Tibial artery (tissue), 4 donors: ENCODE data around the gene TMEM190.

Experiments used
- DNase-seq, 2 donors: peaks; one replicate each; pipeline ENCODE4 v3.0.0-alpha.2; 2019
- H3K27ac ChIP-seq, 2 donors: fragments of 200-600 bp; sonication (generic) in 1 of 2; 1 replicate in 1 of 2; 2 replicates in 1 of 2; pipeline ENCODE4 v1.5.1; 2018 to 2019; ENCODE audit warnings: mild to moderate bottlenecking in 1 of 2
- H3K27me3 ChIP-seq, 2 donors: fragments of 200-600 bp; sonication (generic) in 1 of 2; one replicate each; pipeline versions ENCODE4 v1.5.1 to v1.6.0; 2016 to 2019
- H3K36me3 ChIP-seq, 3 donors: fragments of 200-600 bp; sonication (generic) in 2 of 3; one replicate each; pipeline ENCODE4 v1.5.1; 2016 to 2019; ENCODE audit warnings: mild to moderate bottlenecking in 2 of 3
- H3K4me1 ChIP-seq, 4 donors: fragments of 200-600 bp; sonication (generic) in 2 of 4; 1 replicate in 3 of 4; 2 replicates in 1 of 4; pipeline ENCODE4 v1.5.1; 2016 to 2019
- H3K4me3 ChIP-seq, 2 donors: fragments of 200-600 bp; sonication (generic) in 1 of 2; 1 replicate in 1 of 2; 2 replicates in 1 of 2; pipeline ENCODE4 v1.5.1; 2018 to 2019; ENCODE audit warnings: mild to moderate bottlenecking in 2 of 2
- H3K9me3 ChIP-seq, 3 donors: fragments of 200-600 bp; sonication (generic) in 1 of 3; one replicate each; pipeline ENCODE4 v1.5.1; 2016 to 2019
- intact Hi-C: fragments of 100-400 bp; cut with DNase I; formaldehyde crosslinking; loops from one replicate; pipeline ENCODE4 v1.15.0; 2023; ENCODE audit warnings: low total_unique reads
- TF ChIP-seq, protein P1 (sequence below), 2 experiments: fragments of 200-600 bp in 1 of 2; fragments of 450-650 bp in 1 of 2; IDR thresholded peaks; one replicate each; pipeline ENCODE4 v1.5.1; 2017 to 2019; ENCODE audit warnings: antibody characterized with exemption in 2 of 2, mild to moderate bottlenecking in 1 of 2, moderate library complexity in 1 of 2

TMEM190 gene

DNA sequence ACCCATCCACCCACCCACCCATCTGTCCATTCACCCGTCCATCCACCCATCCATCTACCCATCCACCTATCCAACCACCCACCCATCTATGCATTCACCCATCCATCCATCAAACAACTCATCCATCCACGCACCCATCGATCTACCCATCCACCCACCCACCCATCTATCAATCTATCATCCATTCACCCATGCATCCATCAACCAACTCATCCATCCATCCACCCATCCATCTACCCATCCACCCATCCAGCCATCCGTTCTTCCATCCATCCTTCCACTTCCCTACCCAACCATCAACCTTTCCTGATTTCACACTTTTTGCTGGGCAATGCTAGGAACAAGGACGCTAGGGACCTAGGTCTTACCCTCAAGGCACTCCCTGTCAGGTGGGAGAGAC, 5.4 kb downstream of the TMEM190 start:
- Histone ChIP-seq H3K9me3 (no peaks in the 10 kb centered on the region), H3K27ac (no peak overlapping the region), H3K27me3 (peaks cover 0 to 9% of the 10 kb centered on the region in 2 donors), H3K4me1 (peaks cover 0 to 24% (median 23%) of the 10 kb centered on the region in 4 donors), H3K4me3 (no peak overlapping the region), H3K36me3 (peaks cover 0 to under 1% (median under 1%) of the 10 kb centered on the region in 3 donors)
- DNase-seq: no peak
- TF ChIP-seq, protein P1, sequence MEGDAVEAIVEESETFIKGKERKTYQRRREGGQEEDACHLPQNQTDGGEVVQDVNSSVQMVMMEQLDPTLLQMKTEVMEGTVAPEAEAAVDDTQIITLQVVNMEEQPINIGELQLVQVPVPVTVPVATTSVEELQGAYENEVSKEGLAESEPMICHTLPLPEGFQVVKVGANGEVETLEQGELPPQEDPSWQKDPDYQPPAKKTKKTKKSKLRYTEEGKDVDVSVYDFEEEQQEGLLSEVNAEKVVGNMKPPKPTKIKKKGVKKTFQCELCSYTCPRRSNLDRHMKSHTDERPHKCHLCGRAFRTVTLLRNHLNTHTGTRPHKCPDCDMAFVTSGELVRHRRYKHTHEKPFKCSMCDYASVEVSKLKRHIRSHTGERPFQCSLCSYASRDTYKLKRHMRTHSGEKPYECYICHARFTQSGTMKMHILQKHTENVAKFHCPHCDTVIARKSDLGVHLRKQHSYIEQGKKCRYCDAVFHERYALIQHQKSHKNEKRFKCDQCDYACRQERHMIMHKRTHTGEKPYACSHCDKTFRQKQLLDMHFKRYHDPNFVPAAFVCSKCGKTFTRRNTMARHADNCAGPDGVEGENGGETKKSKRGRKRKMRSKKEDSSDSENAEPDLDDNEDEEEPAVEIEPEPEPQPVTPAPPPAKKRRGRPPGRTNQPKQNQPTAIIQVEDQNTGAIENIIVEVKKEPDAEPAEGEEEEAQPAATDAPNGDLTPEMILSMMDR (IDR thresholded peaks at IDR 0.05): no peak
- intact Hi-C loops: loop anchor here (5.0 kb wide), 1 partner anchor 80 kb away; no protein-coding TSS in a partner anchor

DNA sequence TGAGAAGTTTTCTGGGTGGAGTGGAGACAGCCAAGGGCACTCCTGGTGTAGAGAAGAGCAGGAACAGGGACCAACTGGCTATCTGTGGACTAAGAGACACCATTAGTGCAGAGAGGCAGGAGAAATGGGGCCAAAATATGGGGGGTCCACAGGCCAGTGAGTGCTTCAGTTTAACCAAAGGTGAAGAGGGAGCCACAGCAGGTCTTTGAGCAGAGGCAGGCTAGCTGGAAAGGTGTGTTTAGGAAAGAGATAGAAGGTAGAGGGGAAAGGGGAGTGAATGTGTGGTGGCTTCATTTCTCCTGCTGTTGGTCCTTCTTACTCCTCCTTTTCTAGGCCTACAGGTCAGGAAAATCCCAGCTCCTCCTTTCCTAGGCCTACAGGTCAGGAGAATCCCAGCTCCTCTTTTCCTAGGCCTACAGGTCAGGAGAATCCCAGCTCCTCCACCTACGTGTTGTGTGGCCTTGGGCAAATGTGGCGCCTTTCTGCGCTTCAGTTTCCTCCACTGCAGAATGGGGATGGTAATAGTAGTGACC, 6.0 kb downstream of the TMEM190 start:
- Histone ChIP-seq H3K36me3 (peaks cover 0 to 7% (median 6%) of the 10 kb centered on the region in 3 donors), H3K9me3 (no peaks in the 10 kb centered on the region), H3K4me1 (peaks cover 0 to 30% (median 29%) of the 10 kb centered on the region in 4 donors), H3K27me3 (peaks cover 0 to 4% of the 10 kb centered on the region in 2 donors), H3K4me3 (no peak overlapping the region), H3K27ac (no peak overlapping the region)
- no peak for DNase-seq
- TF ChIP-seq, protein P1 (IDR thresholded peaks at IDR 0.05): no peak
- intact Hi-C loops: loop anchor here (5.0 kb wide), 1 partner anchor 80 kb away; no protein-coding TSS in a partner anchor

DNA sequence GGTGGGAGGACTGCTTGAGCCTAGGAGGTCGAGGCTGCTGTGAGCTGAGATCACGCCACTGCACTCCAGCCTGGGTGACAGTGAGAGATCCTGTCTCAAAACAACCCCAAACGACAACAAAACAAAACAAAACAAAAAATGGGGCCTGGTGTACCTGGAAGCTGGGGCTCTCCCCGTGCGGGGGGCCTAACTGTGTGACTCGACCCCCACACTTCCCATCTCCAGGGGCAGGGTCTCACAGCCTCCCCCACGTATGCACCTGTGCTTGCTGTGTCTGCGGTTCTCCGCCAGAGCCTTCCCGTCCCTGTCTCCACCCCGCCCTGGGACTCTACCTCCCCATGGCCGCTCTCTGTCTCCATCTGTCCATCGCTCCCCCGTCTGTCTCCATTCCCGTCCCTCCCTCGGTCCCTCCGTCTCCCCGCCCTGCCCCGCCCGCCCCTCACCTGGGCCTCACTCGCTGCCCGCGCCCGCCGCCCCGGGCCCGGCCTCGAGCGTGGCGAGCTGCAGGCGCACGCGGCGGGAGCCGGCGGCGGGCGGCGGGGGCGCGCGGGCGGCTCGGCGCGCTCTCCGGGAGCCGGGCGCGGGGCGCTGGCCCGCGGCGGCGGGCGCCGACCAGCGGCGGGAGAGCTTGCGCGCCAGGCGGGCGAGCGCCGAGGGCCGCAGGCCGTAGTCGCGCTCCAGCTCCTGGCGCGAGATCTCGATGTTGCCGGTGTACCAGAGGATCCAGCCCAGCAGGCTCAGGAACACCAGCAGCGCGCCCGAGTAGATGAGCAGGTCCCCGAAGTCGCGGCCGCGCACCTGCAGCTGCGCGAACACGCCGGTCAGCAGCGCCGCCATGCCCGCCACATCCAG, 6.9 kb downstream of the TMEM190 start:
- TF ChIP-seq, protein P1 (IDR thresholded peaks at IDR 0.05): peak in 1 of 2 experiments; percentile 17
- Histone ChIP-seq H3K4me1 (peaks cover 0 to 39% (median 38%) of the 10 kb centered on the region in 4 donors), H3K27me3 (no peaks in the 10 kb centered on the region), H3K27ac (peak overlapping the region; percentile 85 to 94), H3K36me3 (peaks cover 2 to 16% (median 16%) of the 10 kb centered on the region in 3 donors), H3K4me3 (peak overlapping the region; percentile 78 to 93), H3K9me3 (no peaks in the 10 kb centered on the region)
- DNase-seq: no peak
- intact Hi-C loops: loop anchor here (2.0 to 5.0 kb wide), 2 partner anchors 45 to 81 kb away; partner anchors contain the start of gene KMT5C

DNA sequence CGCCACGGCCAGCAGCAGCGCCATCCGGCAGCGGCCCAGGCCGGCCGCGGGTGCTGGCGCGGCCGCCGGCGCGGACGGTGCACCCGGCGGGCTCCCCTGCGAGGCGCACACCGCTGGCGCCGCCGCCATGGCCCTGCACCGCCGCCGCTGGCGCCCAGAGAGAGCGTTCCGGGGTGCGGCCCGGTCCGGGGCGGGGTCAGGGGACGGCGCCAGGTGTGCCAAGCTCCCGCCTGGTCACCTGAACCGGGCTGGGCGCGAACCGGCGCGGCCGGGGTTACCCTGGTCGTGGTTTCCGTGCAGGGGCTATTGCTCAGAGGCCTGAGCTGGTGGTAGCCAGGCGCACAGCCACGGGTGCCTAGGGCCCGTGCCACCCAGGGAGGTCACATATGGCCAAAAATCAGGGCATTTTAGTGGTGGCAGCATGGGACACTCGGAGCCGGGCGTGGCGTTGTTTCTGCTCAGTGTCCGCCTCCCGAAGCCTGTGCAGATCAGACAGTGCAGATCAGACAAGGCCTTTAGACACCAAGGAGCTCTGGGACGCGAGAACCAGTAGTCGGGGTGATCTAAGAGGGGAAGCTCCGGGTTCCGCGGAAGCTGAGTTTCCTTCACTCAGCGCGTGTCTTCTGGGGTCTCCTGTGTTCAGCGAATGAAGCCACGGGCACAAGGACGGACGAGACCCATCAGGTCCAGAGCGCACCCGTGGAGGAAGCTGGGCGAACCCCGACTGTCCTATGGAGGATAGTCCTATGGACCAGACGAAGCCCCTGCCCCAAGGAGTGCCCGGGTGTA, 7.7 kb downstream of the TMEM190 start, which contains the start of gene TMEM238:
TMEM238 (minus strand) TSS at position 162 of the 789 bp plus-strand sequence; CDS start at position 129, 33 bp downstream.
- H3K4me1 ChIP-seq: peaks cover 0 to 47% (median 45%) of the 10 kb centered on the region in 4 donors
- peaks cover 4 to 24% (median 24%) of the 10 kb centered on the region in 3 donors for H3K36me3 ChIP-seq
- no peaks in the 10 kb centered on the region for H3K27me3 ChIP-seq
- TF ChIP-seq, protein P1 (IDR thresholded peaks at IDR 0.05): no peak
- peak within 1 kb of the TSS; percentile 85 to 94 for H3K27ac ChIP-seq
- peak within 1 kb of the TSS; percentile 78 to 93 for H3K4me3 ChIP-seq
- DNase-seq: no peak
- H3K9me3 ChIP-seq: no peaks in the 10 kb centered on the region
- intact Hi-C loops: loop anchor here (2.0 to 5.0 kb wide), 2 partner anchors 46 to 82 kb away; partner anchors contain the start of gene KMT5C
